Hematopoietic multipotent progenitor cell (in vitro differentiated cells): ENCODE data around the gene TCF7L1. TPM values are rescaled to one million over a fixed set of nuclear protein-coding genes. Genes with fewer than 3 reads are reported as not detected.
A peak's percentile ranks its signal among the peaks of the same experiment; 100 is the strongest.

ENCODE experiments used
- DNase-seq, 3 donors: peaks; one replicate each; pipeline ENCODE4 v3.0.0-alpha.2; 2011 to 2015; ENCODE audit warnings: low read depth in 2 of 3, low spot score in 2 of 3
- total RNA-seq: library from RNA; depleted of rRNA; stranded (reverse); fragments of >200 nt; gene quantifications from one replicate; pipeline ENCODE4 v1.2.3, GENCODE V29; 2012

TCF7L1 gene
- total RNA-seq, 1 donor, result not detected

- DNase-seq, result no peak
Measured at GRCh38 chr2:85273738-85274731, 140.8 kb downstream of the TCF7L1 start.

- no peak for DNase-seq
Measured at GRCh38 chr2:85275984-85276540, 142.9 kb downstream of the TCF7L1 start.

GRCh38 chr2:85276571-85277118 lies 143.5 kb downstream of the TCF7L1 start:
- no peak for DNase-seq

GRCh38 chr2:85277416-85278158 lies 144.4 kb downstream of the TCF7L1 start:
- DNase-seq, result no peak

- no peak for DNase-seq
Measured at GRCh38 chr2:85278361-85278760, 145.2 kb downstream of the TCF7L1 start.

- DNase-seq, result no peak
Measured at GRCh38 chr2:85281553-85281952, 148.4 kb downstream of the TCF7L1 start.

GRCh38 chr2:85282914-85283313 lies 149.7 kb downstream of the TCF7L1 start:
- DNase-seq, result no peak

- no peak for DNase-seq
Measured at GRCh38 chr2:85283641-85284040, 150.4 kb downstream of the TCF7L1 start.

- no peak for DNase-seq
Measured at GRCh38 chr2:85286918-85287317, 153.7 kb downstream of the TCF7L1 start.

GRCh38 chr2:85287721-85288120 lies 154.5 kb downstream of the TCF7L1 start:
- DNase-seq, result no peak

GRCh38 chr2:85288244-85288725 lies 155.1 kb downstream of the TCF7L1 start:
- DNase-seq, result no peak

- peak in 2 of 3 donors; percentile 52 to 72 for DNase-seq
Measured at GRCh38 chr2:85291425-85292023, 158.3 kb downstream of the TCF7L1 start.

- no peak for DNase-seq
Measured at GRCh38 chr2:85302121-85302520, 168.9 kb downstream of the TCF7L1 start.

- no peak for DNase-seq
Measured at GRCh38 chr2:85303780-85304531, 170.8 kb downstream of the TCF7L1 start.

- no peak for DNase-seq
Measured at GRCh38 chr2:85307527-85307897, 174.3 kb downstream of the TCF7L1 start.

- no peak for DNase-seq
Measured at GRCh38 chr2:85308201-85308600, 175.0 kb downstream of the TCF7L1 start.

- peak in 1 of 3 donors; percentile 21 for DNase-seq
Measured at GRCh38 chr2:85308896-85309555, 175.8 kb downstream of the TCF7L1 start.

- DNase-seq, result no peak
Measured at GRCh38 chr2:85309699-85310321, 176.6 kb downstream of the TCF7L1 start.

- no peak for DNase-seq
Measured at GRCh38 chr2:85310330-85310729, 177.1 kb downstream of the TCF7L1 start.
